HG03460 (cell line): ENCODE results near the gene PPARG.
"Not testable (repeated sequence)": the region's sequence is repeated elsewhere in the genome, so short reads cannot be mapped to it uniquely, and the experiment has no call there.

ENCODE experiments used
- ATAC-seq: cut with Tn5 transposase; IDR thresholded peaks from one replicate; pipeline ENCODE4 v1.9.1; 2021; ENCODE audit not compliant: unreplicated experiment

Gene PPARG

GRCh38 chr3:12278566-12278965, 10.3 kb upstream of the PPARG start:
- ATAC-seq: no peak

- no peak for ATAC-seq
Measured at GRCh38 chr3:12279591-12280326, 9.1 kb upstream of the PPARG start.

GRCh38 chr3:12280357-12280806, 8.5 kb upstream of the PPARG start:
- ATAC-seq: no peak

GRCh38 chr3:12284591-12284990, 4.3 kb upstream of the PPARG start:
- no peak for ATAC-seq

DNA sequence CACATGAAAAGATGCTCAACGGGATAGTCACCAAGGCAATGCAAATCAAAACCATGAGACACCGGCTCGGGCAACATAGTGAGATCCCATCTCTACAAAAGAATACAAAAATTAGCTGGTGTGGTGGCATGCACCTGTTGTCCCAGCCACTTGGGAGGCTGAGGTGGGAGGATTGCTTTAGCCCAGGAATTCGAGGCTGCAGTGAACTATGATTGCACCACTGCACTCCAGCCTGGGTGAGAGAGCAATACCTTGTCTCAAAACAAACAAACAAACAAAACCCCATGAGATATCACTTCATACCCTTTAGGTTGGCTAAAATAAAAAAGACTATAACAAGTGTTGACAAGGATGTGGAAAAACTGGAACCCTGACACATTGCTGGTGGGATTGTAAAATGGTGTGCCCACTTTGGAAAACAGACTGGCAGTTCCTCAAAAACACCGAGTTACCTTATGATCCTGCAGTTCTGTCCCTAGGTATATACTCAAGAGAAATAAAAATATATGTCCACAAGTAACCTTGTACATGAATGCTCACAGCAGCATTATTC, 3.8 kb upstream of the PPARG start:
- no peak for ATAC-seq

- not testable (repeated sequence) for ATAC-seq
Measured at GRCh38 chr3:12285779-12286178, 3.1 kb upstream of the PPARG start.

- ATAC-seq: no peak
Measured at GRCh38 chr3:12286504-12286903, 2.4 kb upstream of the PPARG start.

DNA sequence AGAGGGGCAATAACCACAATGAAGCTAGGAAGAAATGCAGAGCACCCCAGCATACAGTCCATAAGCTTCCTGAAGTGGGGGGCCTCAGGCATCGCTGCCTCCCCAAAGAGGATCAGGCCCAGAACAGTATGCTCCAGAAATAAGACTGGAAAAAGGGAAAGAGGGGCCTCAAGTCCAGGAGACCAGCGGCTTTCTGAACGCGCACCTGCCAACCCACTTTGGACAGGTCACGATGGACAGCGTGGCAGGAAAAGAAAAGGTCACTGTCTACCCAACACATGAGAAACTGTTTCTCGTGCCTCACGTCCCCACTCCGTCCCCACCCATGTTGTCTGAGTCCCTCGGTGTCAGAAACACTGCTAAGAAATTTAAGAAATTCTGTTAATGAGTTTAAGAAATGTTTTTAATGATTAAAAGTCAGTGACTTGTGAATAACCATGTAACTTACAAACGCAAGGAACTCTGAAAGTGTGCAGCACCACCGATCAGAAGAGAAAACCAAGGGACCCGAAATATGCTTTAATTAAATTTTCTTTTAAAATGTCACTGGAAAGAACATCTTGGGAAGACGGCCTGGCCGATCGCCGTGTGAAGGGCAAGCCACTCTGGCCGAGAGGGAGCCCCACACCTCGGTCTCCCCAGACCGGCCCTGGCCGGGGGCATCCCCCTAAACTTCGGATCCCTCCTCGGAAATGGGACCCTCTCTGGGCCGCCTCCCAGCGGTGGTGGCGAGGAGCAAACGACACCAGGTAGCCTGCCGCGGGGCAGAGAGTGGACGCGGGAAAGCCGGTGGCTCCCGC, 1.7 kb upstream of the PPARG start:
- ATAC-seq: no peak

- no peak for ATAC-seq
Measured at GRCh38 chr3:12287727-12288181, 1.1 kb upstream of the PPARG start.

- no peak for ATAC-seq
Measured at GRCh38 chr3:12289524-12289923, 654 bp downstream of the PPARG start.

DNA sequence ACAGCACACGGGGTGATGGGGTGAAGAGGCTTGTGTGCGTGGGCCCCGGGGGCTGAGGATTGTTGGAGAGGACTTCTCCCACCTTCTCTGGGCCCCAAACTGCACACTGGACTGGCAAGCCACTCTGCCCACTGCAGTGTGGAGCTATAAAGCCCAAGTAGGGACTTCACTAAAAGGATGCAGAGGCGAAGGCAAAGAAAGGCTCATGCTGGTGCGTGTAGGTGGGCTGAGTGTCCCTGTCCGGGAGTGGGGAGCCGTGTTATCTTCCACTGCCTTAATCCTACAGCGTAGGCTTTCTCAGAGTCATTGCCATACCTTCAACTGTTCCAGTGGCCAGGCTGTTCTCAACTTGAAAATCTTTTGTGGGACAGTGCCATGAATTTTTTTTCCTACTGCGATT, 3.9 kb downstream of the PPARG start:
- ATAC-seq: no peak

DNA sequence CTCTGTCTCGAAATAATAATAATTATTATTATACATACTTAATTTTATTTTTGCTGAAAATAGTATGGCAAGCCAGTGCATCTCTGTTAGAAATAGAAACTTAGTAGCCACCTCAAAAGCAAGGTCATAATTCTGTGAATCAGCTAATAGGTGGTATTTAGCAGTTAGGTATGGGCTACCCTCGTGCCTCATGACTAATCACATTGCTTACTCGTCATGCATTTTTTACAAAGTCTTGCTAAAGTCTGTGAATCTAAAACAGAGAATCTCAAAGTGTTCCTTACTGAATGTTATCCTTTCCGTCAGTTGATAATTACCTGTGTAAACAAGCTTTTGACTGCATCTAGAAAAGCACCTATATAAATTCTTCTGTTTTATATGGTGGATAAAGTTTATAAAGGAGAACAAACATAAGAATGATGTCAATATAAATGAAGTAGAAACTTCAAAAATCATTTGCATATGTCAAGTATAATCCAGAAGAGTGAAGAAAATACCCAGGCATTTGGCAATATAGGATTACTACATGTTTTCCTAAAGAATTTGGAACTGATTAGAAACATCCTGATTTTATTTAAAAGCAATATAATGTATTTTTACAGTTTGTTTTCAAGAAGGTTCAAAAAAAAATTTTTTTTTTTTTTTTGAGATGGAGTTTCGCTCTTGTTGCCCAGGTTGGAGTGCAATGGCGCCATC, 6.2 kb downstream of the PPARG start:
- ATAC-seq: no peak

DNA sequence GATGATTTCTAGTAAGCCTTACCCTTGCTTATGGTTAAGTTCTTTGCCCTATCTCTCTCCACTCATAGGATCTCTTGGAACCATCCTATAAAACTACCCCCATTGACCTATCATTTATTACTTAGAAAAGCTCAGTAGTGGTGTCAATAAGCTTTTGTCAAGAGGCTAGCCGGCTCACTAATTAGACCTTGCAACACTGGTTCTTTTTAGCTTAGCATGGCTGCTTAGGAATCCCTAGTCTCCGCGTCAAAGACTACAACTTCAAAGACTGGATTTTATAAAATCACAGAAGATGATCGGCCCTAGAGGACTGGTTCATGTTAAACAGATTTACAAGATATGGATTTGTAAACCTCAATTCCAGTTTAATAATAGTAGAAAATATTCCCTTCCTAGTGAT, 7.6 kb downstream of the PPARG start:
- ATAC-seq: no peak

GRCh38 chr3:12299026-12299425, 10.2 kb downstream of the PPARG start:
- ATAC-seq: no peak

DNA sequence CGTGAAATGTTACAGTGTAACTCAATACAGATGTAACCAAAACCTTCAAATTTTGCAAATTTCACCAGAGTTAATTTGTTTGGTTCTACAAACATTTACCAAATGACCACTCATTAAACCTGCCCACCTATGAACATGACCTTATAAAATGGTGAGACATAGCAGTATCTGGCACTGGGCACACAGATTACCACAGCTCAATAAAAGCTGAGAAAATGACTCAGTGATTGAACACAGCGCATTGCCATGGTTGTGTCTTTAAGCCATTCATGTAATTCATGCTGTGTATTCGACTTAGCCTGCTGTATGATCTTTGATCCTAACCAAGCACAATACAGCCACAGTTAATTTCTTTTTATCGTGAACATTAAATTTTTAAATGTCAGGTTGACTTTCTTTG, 11.3 kb downstream of the PPARG start:
- ATAC-seq: no peak

- no peak for ATAC-seq
Measured at GRCh38 chr3:12301031-12301430, 12.2 kb downstream of the PPARG start.

DNA sequence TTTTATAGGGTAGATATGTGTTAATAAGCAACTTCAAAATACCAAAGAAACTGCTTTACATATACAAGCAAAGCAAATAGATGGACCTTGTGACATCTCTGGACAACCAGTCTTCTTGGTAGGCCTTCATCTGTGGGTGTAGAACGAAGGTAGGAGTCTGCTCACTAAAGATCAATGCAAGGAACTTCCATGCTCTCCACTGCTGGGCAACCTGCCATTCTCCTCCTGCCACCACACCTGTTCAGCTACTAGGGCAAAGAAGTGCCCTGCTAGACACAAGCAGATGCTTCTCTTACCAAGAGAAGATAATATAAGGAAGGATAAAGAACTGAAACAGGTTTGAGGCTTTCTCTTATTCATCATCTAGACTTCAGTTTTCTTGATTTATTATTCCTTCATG, 12.6 kb downstream of the PPARG start:
- ATAC-seq: no peak

DNA sequence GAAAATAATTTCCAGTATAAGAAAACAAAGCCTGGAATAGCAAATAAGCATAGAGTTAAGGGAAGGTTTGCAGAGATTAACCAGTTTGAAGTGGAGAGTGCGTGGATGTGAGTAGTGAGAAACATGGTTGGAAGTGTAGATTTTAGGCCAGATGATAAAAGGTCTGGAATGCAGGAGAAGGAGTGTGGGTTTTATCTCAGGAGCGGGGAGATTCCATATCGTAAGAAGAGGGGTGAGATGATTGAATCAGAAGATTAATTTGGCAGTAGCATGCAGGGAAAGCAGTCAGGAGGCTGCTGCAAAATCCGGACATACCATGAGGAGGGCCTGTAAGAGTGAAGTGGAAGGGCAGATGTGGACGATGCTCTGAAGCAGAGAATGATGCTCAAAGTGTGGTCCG, 13.7 kb downstream of the PPARG start:
- no peak for ATAC-seq

DNA sequence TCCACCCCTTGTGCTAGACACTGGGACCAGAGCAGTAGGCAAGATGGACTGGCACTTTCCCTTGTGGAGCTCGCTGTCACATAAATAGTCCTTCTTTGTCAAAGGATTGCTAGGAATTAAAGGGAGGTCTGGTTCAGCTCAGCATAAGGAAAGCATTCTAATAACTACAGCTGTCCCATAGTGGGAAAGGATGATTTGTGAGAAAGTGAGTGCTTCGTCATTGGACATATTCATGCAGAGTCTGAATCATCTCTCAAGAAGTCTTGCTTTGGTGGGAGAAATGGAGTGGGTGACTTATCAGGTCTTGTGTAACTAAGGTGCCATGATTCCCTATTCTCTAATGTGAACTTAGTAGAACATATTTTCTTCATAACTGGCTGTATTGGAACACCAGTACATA, 14.7 kb downstream of the PPARG start:
- no peak for ATAC-seq

DNA sequence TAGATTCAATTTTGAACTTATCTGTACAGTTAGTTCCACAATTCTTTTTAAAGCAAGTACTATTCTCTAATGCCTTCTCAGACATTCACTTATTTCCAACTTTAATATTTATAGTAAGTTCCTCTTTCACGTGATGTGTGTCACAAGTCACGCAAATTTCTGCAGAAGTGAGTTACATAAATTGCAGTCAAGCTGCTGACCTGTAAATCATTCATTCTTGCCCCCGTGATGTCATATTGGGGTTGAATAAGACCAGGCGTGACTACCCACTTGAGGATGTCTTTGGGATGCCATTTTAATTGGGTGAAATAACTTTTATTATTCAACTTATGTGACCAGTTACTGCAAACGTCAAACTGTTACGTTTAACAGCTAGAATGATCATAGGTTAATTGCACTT, 15.1 kb downstream of the PPARG start:
- ATAC-seq: no peak

DNA sequence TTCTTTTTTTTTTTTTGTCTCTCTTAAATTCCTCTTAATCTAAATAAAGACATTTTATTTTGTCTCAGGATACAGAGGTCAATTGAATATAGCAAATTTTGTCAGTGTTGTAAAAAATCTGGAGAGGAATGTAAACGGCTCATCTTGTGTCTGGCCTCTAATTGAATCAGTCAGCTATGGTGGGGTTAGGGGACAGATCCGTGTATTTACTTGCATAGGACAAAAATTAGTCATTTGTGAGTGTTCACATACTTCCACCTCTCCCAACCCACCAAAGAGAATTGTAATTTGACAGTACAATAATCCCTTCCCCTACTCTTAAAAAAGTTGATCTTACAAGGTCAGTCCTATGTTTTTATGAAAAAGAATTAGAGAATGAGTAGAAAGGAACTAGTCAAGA, 18.3 kb downstream of the PPARG start:
- no peak for ATAC-seq
